Mucosa of rectum (tissue), 2 donors: ENCODE measurements around the gene HIRA.

ENCODE experiments used
- H3K27ac ChIP-seq, 2 donors: one replicate each; pipeline ENCODE4 v1.7.0; 2013; ENCODE audit warnings: inconsistent platforms in 2 of 2, low read depth in 2 of 2, low read length in 2 of 2
- H3K27me3 ChIP-seq, 2 donors: one replicate each; pipeline ENCODE4 v1.7.0; 2013; ENCODE audit warnings: low read length in 2 of 2; ENCODE audit not compliant: control insufficient read depth in 2 of 2, insufficient read depth in 2 of 2
- H3K36me3 ChIP-seq, 2 donors: one replicate each; pipeline ENCODE4 v1.7.0; 2013; ENCODE audit warnings: low read length in 2 of 2; ENCODE audit not compliant: control insufficient read depth in 2 of 2, insufficient read depth in 2 of 2
- H3K4me1 ChIP-seq, 2 donors: one replicate each; pipeline ENCODE4 v1.7.0; 2013; ENCODE audit warnings: low read length in 2 of 2, mild to moderate bottlenecking in 1 of 2; ENCODE audit not compliant: control insufficient read depth in 2 of 2, insufficient read depth in 2 of 2
- H3K4me3 ChIP-seq, 2 donors: one replicate each; pipeline ENCODE4 v1.7.0; 2013; ENCODE audit warnings: low read length in 2 of 2
- H3K9ac ChIP-seq, 2 donors: one replicate each; pipeline ENCODE4 v1.7.0; 2013; ENCODE audit warnings: low read length in 2 of 2, low read depth in 1 of 2, mild to moderate bottlenecking in 1 of 2
- H3K9me3 ChIP-seq, 2 donors: one replicate each; pipeline ENCODE4 v1.7.0; 2013; ENCODE audit warnings: low read length in 2 of 2; ENCODE audit not compliant: control insufficient read depth in 2 of 2
- donor health status: healthy.
- donor health status: Normal muscosa, but diverticular disease.

Gene HIRA

DNA sequence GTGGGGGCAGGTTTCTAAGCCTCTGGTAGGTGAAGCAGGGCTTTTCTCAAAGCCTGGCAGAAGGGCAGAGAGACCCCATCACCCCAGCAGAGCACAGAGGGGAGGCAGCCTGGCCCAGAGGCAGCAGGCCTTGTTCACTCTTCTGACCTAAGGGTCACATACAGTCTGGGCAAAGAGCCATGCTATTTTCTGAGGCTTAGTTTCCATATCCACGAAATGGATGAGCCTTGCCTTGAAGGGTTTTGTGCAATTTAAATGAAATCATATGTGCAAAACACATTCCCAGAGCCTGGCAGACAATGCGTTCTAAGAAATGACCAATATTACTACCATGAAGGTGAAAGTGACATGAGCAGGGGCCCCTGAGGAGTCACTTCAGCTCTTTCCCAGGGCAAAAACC is 44.5 kb downstream of the HIRA start:
- Histone ChIP-seq H3K9me3 (no peaks in the 10 kb centered on the region), H3K27me3 (no peaks in the 10 kb centered on the region), H3K27ac (no peak overlapping the region), H3K9ac (no peak overlapping the region), H3K4me3 (no peak overlapping the region), H3K4me1 (no peaks in the 10 kb centered on the region), H3K36me3 (peaks cover 65 to 81% of the 10 kb centered on the region in 2 donors)

DNA sequence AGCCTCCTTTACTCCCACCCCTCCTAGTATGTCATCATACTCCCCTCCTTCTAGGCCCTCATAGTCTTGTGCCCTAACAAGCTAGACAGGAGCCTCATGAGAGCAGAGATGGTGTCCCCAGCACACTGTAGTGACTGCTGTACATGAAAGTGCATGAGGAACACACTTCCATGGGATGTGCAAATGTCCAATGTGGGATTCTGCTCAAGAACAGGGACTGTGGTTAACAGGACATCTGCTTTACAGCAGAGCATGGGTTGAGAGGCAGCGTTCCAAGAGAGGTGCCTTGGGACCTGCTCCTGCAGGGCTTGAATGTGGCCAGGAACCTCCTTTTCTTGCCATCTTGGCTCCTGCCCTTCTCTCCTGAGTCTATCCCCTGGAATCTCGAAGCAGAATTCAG is 45.3 kb downstream of the HIRA start:
- Histone ChIP-seq H3K9me3 (no peaks in the 10 kb centered on the region), H3K4me1 (no peaks in the 10 kb centered on the region), H3K4me3 (no peak overlapping the region), H3K27ac (no peak overlapping the region), H3K9ac (no peak overlapping the region), H3K36me3 (peaks cover 63 to 78% of the 10 kb centered on the region in 2 donors), H3K27me3 (no peaks in the 10 kb centered on the region)

DNA sequence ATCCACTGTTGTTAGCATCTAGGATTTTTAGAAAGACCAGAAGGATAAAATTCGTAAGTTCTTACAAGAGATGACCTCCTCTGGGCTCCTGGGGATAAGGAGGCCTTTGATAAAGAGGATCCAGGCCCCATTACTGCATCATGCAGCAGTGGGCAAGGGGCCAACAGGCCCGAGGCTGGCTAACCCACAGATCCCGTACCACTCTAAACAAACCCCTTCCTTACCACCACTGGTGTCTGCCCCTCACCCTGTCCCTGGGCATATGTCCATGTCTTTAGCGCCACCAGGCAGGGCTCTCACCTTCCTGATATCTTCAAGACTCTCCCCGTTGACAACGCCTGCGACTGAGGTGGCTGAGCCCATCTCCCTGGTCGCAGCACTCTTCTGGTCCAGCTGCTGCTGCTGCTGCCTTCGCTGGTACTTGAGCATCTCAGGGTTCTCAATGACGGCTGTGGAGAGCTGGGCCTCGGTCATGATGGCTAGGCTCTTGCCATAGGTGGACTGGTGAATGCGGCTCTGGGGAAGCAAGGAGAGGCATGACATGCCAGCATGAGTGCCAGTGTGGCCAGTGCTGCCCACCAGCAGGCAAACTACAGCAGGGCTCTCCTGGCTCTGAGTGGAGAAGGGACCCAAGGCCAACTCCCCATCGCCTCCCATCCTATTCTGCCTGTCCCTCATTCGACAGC is 46.2 kb downstream of the HIRA start:
- no peak overlapping the region for H3K9ac ChIP-seq
- no peak overlapping the region for H3K4me3 ChIP-seq
- no peaks in the 10 kb centered on the region for H3K9me3 ChIP-seq
- no peak overlapping the region for H3K27ac ChIP-seq
- no peaks in the 10 kb centered on the region for H3K27me3 ChIP-seq
- no peaks in the 10 kb centered on the region for H3K4me1 ChIP-seq
- peaks cover 60 to 69% of the 10 kb centered on the region in 2 donors for H3K36me3 ChIP-seq

DNA sequence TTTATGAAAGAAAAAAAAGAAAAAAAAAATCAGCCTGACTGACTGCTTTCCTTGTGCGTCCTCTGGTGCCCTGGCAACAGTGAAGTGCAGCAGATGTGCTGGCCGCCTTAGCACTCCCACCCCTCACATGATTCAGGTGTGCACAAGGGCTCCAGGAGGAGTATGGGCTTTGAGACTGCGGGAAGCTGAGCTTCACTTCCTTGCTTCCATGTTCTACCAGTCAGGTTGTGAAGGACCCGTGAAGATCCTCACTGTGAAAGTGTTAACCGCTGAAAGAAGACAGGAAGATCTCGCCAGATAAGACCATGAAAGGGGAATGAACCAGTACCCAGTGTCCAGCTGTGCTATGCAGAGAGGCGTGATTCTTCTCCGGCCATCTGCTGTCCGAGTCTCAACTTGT is 48.2 kb downstream of the HIRA start:
- Histone ChIP-seq H3K4me1 (no peaks in the 10 kb centered on the region), H3K27me3 (no peaks in the 10 kb centered on the region), H3K9me3 (no peaks in the 10 kb centered on the region), H3K36me3 (peaks cover 55 to 59% of the 10 kb centered on the region in 2 donors), H3K27ac (no peak overlapping the region), H3K4me3 (no peak overlapping the region), H3K9ac (no peak overlapping the region)

- H3K9me3 ChIP-seq, result no peaks in the 10 kb centered on the region
- no peaks in the 10 kb centered on the region for H3K27me3 ChIP-seq
- no peaks in the 10 kb centered on the region for H3K4me1 ChIP-seq
- H3K36me3 ChIP-seq, result peaks cover 55 to 61% of the 10 kb centered on the region in 2 donors
- no peak overlapping the region for H3K27ac ChIP-seq
- H3K9ac ChIP-seq, result no peak overlapping the region
- no peak overlapping the region for H3K4me3 ChIP-seq
Observed at GRCh38 chr22:19382240-19382639, 49.3 kb downstream of the HIRA start.

DNA sequence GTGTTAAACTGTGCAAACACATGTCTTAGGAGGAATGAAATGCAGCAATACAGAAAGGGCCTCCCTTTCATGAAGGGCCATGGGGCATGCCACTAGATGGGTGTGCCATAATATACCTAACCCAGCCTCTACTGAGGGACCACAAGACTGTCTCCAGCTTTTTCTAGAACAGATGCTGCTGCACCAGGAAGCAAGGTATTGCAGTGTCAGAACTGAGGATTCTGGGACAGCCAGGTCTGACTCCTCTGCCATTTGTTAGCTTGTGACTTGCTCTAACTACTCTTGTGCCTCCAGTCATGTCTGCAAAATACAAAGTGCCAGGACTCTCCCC is 53.2 kb downstream of the HIRA start:
- Histone ChIP-seq H3K4me3 (no peak overlapping the region), H3K9me3 (no peaks in the 10 kb centered on the region), H3K9ac (no peak overlapping the region), H3K27me3 (no peaks in the 10 kb centered on the region), H3K36me3 (peaks cover 63 to 70% of the 10 kb centered on the region in 2 donors), H3K4me1 (no peaks in the 10 kb centered on the region), H3K27ac (no peak overlapping the region)

- Histone ChIP-seq H3K9me3 (no peaks in the 10 kb centered on the region), H3K4me3 (no peak overlapping the region), H3K27me3 (no peaks in the 10 kb centered on the region), H3K27ac (no peak overlapping the region), H3K36me3 (peaks cover 61 to 65% of the 10 kb centered on the region in 2 donors), H3K9ac (no peak overlapping the region), H3K4me1 (no peaks in the 10 kb centered on the region)
Observed at GRCh38 chr22:19377565-19378343, 53.8 kb downstream of the HIRA start.

- Histone ChIP-seq H3K27ac (no peak overlapping the region), H3K9me3 (no peaks in the 10 kb centered on the region), H3K4me1 (no peaks in the 10 kb centered on the region), H3K4me3 (no peak overlapping the region), H3K36me3 (peaks cover 54 to 57% of the 10 kb centered on the region in 2 donors), H3K27me3 (no peaks in the 10 kb centered on the region), H3K9ac (no peak overlapping the region)
Observed at GRCh38 chr22:19376971-19377370, 54.6 kb downstream of the HIRA start.

- no peaks in the 10 kb centered on the region for H3K9me3 ChIP-seq
- H3K27me3 ChIP-seq, result no peaks in the 10 kb centered on the region
- no peak overlapping the region for H3K27ac ChIP-seq
- H3K4me1 ChIP-seq, result no peaks in the 10 kb centered on the region
- no peak overlapping the region for H3K4me3 ChIP-seq
- H3K9ac ChIP-seq, result no peak overlapping the region
- peaks cover 58 to 59% of the 10 kb centered on the region in 2 donors for H3K36me3 ChIP-seq
Observed at GRCh38 chr22:19376247-19376646, 55.3 kb downstream of the HIRA start.

- Histone ChIP-seq H3K4me1 (no peaks in the 10 kb centered on the region), H3K27me3 (no peaks in the 10 kb centered on the region), H3K36me3 (peaks cover 58 to 66% of the 10 kb centered on the region in 2 donors), H3K4me3 (no peak overlapping the region), H3K9me3 (no peaks in the 10 kb centered on the region), H3K27ac (no peak overlapping the region), H3K9ac (no peak overlapping the region)
Observed at GRCh38 chr22:19375435-19375834, 56.1 kb downstream of the HIRA start.
